Activated CD8-positive, alpha-beta memory T cell treated with anti-CD3 and anti-CD28 coated beads for 4 hours (primary cell): ENCODE results near the gene TSPAN6.

ENCODE experiments used
- DNase-seq, 2 donors: peaks; one replicate each; pipeline ENCODE4 v3.0.0-alpha.2; 2020; ENCODE audit warnings: low read depth in 2 of 2

The TSPAN6 gene

DNA sequence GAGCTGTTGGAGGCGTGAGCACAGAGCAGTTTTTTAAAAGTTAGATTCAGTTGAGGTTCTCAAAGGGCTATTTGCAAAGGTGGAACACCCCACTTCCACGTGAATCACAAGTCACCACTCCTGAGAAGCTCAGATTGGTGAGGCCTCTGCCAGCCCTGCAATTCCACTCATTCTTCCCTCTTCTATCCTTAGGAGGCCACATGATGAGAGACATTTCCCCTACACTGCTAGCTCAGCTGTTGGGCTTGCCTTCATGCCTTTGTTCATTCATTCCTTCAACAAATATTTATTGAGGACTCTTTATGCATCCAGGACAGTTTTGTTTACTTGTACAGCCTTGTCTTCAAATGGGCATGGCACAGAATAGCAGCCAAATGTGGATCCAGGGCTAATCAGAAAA is 11.1 kb upstream of the TSPAN6 start:
- DNase-seq, result no peak

DNA sequence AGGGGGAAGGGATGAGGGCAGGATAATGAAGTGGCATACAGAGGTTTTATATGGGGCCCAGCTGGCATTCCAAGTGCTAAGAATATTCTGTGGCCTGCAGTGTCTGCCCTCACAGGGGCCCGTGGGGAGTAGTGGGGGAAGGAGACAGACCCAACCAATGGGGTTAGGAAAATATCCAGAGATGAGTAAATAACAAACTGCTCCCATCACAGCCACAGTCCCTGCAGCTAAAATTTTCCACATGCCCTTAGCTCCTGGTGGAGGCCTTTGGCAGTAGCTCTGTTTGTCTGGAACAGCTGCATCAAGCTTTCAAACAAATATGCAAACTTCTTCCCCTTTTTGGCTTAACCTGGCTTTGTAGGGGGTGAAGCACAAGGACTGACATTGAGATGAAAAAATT is 10.5 kb upstream of the TSPAN6 start:
- DNase-seq, result no peak

DNA sequence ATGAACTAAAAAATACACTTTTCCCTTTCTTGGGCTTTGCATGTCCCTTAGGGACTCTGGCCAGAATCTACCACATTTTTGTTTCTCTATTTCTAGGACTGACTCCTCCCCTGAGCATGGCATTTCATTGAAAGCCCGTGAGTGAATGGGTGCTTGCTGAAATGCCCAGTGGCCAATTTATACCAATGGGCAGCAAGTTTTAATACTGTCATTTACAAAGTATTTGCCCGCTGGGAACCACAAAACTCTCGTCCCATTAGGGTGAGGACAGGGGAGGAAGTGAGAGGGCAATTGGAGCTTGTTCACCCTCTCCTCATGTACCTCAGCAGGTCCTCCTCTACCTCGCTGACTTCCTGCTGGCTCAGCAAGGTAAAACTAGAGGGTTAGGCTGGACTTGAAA is 8.5 kb upstream of the TSPAN6 start:
- no peak for DNase-seq

DNA sequence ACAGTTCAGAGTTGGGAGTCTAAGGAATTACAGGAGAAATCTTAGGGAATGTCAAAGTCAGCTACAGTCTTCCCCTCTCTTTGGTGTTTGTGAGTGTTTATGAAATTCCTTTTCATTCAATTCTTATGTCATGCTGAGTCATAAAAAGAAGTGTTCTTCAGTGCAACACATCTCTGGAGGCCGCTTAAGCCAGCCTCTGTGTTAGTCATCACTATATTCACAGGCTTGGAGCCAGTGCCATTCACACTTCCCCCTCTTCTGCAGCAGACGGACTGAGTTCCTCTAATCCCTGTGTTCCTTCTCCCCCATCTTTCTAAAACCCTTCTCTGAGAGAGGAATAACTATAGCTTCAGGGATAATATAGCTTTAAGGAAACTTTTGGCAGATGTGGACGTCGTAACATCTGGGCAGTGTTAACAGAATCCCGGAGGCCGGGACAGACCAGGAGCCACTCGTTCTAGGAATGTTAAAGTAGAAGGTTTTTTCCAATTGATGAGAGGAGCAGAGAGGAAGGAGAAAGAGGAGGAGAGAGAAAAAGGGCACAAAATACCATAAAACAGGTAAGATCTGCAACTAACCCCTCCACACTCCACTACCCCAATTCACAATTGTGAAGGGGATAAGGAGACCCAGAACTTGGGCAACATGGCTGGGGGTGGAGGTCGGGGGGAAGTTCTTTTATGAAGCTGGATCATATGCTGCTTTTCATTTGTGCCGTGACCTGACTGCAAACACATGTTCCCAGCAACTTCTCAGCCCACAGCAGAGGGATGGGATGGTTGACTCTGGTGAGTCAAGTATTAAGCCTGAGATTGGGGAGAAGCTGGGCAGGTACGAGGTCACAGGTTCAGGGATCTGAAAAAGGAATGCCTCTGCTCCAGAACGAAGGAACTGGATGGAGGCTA is 7.6 kb upstream of the TSPAN6 start, which contains the start of gene SRPX2:
TSS of gene SRPX2 (plus strand) at position 244 of the 905 bp plus-strand sequence. CDS start 2,124 bp downstream, outside the sequence.
- DNase-seq, result no peak

DNA sequence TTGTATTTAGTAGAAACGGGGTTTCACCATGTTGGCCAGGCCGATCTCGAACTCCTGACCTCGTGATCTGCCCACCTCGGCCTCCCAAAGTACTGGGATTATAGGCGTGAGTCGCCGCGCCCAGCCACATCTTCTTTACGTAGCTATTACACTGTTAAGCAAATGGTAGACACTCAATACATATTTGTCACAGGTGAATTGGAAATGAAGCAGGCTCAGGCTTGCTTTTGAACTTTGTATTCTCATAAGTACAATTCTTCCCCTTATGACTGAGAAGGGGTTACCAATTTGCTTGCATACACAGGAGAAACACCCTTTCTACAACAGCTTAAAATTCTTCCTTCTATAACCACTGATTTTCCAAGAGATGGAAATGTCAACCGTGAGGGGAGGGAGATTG is 6.6 kb upstream of the TSPAN6 start:
- DNase-seq, result no peak

DNA sequence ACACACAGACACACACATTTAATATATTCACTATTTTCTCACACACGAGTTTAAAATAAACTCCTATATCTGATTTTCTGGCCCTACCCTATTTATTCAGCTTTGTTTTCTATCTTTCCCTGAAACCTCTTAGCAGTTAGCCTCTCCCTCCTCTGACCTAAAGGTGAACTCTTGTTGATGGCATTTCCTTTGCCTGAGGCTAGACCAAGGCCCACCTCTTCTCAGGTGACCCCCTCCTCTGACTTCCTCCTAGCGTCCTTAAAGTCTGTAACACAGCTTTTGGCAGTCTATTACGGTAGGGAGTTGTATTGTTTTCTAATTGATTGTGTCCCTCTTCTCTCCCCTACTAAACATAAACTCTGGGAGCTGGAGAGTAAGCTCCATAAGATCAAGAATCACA is 5.7 kb upstream of the TSPAN6 start:
- DNase-seq, result no peak

DNA sequence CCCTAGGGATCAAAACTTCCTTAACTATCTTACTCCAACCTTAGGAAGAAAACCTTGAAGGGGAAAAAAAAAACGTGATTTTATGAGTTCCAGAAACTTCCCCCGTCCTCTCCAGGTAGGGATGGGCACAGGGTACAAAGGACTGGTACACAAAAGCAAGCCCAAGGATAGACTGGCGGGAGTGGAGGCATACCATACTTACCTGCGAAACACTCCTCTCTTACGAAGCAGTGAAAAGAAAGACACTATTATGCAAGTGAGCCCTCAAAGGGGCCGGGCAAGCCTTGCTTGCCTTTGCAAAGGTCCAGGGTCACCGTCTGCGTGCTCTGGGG is 651 bp downstream of the TSPAN6 start:
- no peak for DNase-seq

DNA sequence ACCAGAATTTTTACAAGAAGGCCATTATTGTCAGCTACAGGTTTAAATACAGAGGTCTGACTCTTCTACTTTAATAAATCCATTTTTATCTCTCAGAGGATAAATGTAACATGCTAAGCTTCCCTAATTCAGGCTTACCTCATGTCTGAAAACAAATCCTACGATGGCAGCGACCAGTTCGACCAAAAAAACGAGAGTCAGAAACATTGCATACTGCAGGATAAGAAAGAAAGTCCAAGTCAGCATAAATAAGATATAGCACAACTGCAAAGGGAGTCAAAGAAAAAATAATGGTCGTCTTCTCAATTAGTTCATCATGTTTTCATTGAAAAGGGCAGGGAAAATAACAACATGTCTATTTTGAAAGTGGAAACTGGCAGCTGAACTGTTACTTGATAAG is 1.6 kb downstream of the TSPAN6 start:
- no peak for DNase-seq

DNA sequence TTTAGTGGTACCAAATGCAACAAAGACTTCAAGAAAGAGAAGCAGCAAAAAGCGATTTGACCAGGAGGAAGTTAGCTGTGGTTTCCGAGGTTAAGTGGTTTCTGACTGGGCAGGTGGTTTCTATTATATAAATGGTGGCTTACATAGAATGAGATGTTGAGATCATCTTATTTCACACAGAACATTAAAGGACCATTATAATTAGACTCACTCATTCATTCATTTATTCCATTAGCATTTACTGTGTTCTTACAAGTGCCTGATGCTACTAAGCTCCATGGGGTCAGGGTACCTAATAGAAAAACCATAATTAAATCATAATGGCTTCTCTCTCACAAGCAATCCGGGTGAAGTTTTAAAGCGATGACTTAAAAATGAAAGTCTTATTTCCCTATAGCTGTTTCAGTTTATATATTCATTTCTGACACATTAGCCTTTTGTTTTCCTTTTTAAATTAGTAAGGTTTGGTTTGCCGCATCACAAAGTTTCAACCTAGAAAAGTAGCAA is 10.6 kb downstream of the TSPAN6 start:
- DNase-seq, result no peak

DNA sequence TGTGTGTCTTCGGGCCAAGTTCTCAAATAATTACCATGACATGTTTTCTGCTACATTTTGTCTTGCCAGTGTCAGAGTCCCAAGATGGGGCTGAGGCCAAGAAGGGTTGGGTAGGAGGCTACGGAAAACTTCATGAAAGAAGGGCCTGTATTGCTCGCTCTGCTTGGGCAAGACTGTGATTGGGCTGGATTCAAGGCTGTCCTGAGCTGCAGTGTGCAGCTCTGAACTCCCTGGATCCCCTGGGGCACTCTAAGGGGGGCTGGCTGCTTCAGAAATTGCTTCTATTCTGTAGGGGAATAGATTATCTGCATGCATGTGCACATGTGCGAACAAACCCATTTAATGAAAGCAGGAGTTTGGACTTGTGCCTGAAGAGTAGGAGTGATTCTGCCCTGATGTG is 13.6 kb downstream of the TSPAN6 start:
- no peak for DNase-seq

DNA sequence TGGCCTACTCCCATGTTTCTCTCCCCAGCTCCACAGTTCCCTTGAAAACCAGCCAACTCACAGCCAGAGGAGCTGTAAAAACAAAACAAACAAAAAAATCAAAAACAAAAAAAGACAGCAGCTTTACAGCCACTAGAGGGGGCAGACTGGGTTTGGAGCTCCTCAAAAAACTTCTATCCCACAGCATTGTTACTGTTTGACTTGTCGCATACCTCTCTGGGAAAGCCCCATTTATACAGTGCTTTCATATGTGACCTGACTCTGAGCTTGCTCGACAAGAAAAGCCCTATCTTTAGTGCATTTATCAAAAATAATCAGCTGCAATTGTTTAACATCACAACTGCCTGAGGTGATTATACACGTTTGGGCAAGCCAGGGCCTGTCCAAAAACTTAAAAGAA is 21.6 kb downstream of the TSPAN6 start:
- DNase-seq, result no peak

DNA sequence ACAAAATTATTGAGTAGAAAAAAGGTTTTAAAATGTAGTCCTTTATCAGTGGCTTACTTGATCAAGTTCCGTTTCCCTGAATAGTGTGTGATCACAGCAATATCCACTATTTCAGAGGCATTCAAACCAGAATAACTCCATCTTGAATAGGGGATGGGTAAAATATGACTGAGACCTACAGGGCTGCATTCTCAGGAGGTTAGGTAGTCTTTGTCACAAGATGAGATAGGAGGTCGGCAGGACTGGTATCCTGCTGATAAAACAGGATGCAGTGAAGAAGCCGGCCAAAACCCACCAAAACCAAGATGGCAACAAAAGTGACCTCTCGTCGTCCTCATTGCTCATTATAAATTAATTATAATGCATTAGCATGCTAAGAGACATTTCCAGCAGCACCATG is 24.7 kb downstream of the TSPAN6 start:
- no peak for DNase-seq

DNA sequence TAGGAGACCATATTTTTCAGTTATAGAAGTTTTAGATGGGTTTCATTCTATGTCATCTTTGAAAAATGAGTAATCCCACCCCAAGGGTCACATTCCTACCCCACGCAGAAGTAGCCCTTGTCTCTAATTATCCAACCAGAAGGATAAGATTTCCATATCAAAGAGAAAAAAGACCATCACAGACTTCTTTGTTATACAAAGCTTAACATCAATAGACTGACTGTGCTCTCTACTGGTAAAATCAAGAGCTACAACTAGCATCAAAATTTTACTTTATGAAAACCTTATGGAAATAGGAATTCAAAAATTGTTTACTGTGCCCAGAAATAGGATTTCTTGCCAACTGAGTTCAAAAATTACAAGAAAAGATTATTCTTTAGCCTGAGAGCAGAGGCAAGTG is 27.0 kb downstream of the TSPAN6 start:
- DNase-seq, result no peak

DNA sequence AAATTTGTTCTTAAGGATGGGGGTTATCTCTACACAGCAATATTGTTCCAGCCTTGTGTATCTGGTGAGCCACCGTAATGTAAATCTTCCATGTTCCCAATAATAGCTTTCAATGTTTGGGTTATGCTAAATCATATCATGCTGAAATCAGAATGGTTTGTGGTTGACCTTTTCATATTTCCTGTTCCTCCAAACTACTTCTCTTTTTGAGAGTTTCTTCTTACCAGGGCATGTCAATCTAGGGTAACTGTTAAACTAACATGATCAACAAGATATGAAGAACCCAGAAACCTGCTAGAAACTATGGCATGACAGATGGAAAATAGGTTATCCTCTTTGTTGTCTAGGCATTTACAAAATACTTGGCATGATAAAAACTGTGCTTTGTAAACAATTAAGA is 29.9 kb downstream of the TSPAN6 start:
- DNase-seq, result no peak

DNA sequence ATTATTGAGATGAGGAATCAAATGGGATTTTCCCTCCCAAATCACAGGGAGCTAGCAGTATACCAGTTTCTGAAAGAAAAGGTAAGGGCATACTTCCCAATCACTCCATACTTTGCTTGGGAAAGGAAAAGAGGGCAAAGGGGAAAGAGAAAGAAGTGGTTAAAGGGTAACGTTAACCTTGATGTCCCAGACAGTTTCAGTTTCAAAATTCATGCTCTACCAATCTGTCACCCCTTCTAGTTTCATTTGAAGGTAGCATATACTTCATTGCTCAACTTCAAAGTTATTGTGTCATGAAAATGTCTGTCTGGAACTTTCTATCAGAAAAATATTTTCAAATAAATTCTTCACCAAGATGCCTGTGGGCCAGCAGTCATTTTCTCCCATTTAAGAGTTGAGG is 35.8 kb downstream of the TSPAN6 start:
- no peak for DNase-seq

DNA sequence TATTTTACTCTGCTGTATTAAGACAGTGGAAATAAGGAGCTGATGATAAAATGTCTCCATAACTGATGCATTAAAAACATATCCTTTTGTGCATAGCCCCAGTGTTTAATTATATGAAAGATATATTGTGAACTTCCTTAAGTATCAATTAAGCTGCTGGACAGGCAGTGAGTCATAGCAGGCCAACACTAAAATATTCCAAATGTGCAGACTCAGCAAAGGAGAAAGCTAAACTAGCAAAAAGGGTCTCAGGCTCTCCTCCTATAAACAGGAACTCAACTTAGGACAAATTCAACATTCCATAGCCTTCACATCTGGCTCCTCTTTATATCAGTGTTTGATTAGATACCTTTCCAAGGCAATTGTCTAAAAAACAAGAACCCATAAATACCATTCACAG is 36.3 kb downstream of the TSPAN6 start:
- no peak for DNase-seq

DNA sequence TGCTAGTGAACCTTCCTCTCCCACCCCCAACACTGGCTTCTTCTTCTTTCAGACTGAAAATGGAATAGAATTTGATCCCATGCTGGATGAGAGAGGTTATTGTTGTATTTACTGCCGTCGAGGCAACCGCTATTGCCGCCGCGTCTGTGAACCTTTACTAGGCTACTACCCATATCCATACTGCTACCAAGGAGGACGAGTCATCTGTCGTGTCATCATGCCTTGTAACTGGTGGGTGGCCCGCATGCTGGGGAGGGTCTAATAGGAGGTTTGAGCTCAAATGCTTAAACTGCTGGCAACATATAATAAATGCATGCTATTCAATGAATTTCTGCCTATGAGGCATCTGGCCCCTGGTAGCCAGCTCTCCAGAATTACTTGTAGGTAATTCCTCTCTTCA is 37.1 kb downstream of the TSPAN6 start:
- no peak for DNase-seq

DNA sequence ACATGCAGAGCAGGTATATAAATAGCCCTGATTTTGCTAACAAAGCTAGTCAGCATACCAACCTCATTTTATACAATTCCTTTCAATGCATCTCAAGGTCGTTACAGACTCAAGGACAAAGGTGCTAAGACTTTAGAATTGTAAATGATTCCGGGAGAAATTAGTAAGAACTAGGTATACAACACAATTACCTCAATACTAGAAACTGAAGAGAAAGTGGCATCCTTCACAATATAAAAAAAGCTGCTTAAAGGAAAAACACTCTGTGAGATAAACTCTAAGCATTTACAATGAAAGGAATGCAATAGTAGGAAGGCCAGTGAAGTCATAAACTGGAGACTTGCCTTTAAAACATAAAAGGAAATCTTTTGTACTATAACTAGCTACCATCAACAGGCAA is 40.0 kb downstream of the TSPAN6 start:
- no peak for DNase-seq

DNA sequence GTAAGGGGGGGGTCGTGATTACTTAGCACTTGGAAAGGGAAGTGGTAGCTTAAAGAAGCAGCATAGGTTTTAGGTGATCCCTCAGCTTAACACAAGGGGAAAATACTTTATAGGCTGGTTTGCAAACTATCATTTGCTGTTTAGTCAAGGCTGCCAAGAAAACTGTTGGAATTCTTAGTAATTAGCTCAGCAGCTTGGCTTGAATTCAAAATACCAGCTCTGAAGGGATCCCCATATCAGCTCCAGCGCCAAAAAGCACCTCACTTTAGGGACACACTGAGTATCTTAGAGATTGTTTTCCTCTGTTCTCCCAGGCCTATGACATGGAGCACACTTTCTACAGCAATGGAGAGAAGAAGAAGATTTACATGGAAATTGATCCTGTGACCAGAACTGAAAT is 43.0 kb downstream of the TSPAN6 start:
- no peak for DNase-seq

DNA sequence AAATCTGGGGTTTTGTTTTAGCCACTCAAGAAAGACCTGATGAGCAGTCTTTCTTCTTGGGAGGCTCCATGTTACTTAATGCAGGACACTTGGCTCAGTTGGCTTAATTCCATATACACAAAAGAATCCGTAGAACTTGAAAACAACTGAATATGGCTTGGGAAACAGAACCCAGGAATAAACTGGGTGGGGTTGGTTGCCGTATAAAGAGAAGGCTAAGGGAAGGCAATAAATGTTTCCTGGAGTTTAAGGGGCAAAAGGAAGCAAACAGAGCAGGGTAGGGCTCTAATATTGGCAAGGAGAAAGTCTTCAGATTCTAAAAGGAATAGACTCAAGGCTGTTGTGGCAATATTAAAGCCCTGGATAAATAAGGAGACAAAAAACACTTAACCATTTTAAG is 43.5 kb downstream of the TSPAN6 start:
- DNase-seq, result no peak

DNA sequence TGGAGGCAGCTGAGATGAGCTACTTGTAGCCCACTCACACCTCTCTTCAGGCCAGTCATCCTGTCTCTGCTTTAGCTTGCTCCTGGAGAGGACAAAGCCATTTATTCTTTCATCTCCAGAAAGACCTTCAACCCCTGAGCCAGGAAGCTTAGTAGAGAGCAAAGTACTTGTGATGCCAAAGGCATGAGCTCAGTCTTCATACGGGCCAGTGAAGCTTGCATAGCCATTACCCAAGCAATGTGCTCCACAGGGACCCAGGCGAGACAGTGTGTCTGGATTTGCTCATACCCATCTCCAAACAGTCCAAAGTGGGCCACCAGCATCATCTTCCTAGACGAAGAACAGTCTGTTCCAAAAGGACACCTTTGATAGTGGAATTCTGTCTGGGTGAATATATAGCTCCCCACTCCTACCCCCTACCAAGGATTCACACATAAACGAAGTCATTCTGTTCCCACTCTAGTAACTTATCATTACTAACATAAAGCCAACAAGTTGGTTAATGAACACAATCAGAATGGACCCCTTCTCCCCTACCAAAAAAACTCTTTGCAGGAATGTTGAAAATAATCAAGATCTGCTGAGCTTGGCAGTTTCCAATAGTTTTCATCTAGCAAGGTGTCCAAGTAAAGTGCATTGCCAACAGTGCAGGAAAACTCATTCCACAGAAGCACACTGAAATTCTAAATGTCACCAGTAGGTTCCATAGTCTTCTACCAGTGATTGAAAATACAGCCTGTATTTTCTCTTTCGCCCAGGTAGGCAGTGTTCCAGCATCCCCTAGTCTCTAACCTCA is 45.2 kb downstream of the TSPAN6 start:
- DNase-seq, result no peak

DNA sequence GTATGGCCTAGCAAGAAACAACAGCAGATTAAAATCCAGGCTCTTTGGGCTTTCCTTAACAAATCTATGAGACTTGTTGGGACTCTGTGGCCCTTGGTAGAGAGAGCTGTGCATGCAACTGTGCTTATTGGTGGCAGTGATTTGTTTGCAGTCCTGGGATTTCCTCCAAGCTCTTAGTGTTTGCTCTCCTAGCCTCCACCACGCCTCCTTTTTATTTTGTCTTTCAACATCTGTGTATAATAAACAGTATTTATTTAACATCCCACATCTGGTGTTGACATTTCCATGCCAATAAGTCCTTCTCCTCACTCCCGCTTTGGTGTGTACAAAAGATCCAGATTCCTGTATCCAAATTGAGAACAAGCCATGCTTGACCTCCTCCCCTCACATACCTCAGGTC is 48.7 kb downstream of the TSPAN6 start:
- DNase-seq, result no peak

DNA sequence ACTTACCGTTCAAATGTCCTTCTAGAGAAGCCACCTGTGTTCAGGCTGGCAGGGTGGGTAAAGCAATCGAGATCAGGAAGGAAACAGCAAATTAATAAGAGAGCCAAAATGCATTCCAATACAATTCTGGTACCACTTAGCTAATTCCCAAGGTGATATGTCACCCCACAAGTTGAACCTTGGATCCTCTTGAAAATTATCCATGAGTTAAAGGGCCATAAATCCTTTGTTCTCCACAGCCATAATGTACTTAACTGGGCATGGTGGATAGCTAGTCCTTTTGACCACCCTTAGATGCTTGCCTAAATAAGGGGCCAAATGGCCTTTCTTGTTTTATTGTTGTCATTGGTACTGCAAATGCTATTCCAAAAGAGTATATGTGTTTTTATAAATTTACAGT is 49.9 kb downstream of the TSPAN6 start:
- DNase-seq, result no peak
